HepG2 (cell line): ENCODE results near the gene HMGN4. TPM values are rescaled to one million over a fixed set of nuclear protein-coding genes. Genes with fewer than 3 reads are reported as not detected.
A peak's percentile ranks its signal among the peaks of the same experiment; 100 is the strongest.

ENCODE experiments used
- ARID2 ChIP-seq: sonication (generic); formaldehyde crosslinking; IDR thresholded peaks from 2 replicates; pipeline ENCODE4 v1.8.1; 2022; ENCODE audit warnings: mild to moderate bottlenecking, missing genetic modification reagents, borderline replicate concordance
- CBX2 ChIP-seq, 2 experiments: fragments of 200-600 bp in 1 of 2; sonication (generic); formaldehyde crosslinking in 1 of 2; IDR thresholded peaks; 2 replicates each; pipeline versions ENCODE4 v1.7.0 to v1.8.1; 2018 to 2022; ENCODE audit warnings: low read depth in 2 of 2, low read length in 1 of 2, mild to moderate bottlenecking in 1 of 2, missing genetic modification reagents in 1 of 2
- HOXA7 ChIP-seq: sonication (generic); formaldehyde crosslinking; IDR thresholded peaks from 2 replicates; pipeline ENCODE4 v1.8.1; 2022; ENCODE audit warnings: mild to moderate bottlenecking, missing genetic modification reagents, moderate library complexity
- MXI1 ChIP-seq: IDR thresholded peaks from 3 replicates; pipeline ENCODE4 v1.6.1; 2012; ENCODE audit warnings: low read depth, low read length, inconsistent platforms, borderline replicate concordance
- POGZ ChIP-seq: sonication (generic); formaldehyde crosslinking; IDR thresholded peaks from 2 replicates; pipeline ENCODE4 v1.4.0; 2020; ENCODE audit warnings: mild to moderate bottlenecking, missing genetic modification reagents
- PPARG ChIP-seq: conservative IDR thresholded peaks from 2 replicates; pipeline ENCODE4 v1.6.1; 2016; ENCODE audit warnings: missing biosample characterization, missing genetic modification reagents
- SETDB1 ChIP-seq: sonication (generic); formaldehyde crosslinking; IDR thresholded peaks from 2 replicates; pipeline ENCODE4 v1.5.1; 2020; ENCODE audit warnings: missing genetic modification reagents, mild to moderate bottlenecking, borderline replicate concordance
- ZBTB1 ChIP-seq: sonication (generic); formaldehyde crosslinking; IDR thresholded peaks from 2 replicates; pipeline ENCODE4 v1.4.0; 2020; ENCODE audit warnings: missing genetic modification reagents, borderline replicate concordance
- ZNF10 ChIP-seq: sonication (generic); formaldehyde crosslinking; IDR thresholded peaks from 2 replicates; pipeline ENCODE4 v1.4.0; 2020; ENCODE audit warnings: mild to moderate bottlenecking, low read depth, missing genetic modification reagents, borderline replicate concordance
- ZNF672 ChIP-seq: sonication (generic); formaldehyde crosslinking; IDR thresholded peaks from 2 replicates; pipeline ENCODE4 v1.8.1; 2022; ENCODE audit warnings: missing genetic modification reagents
- ZNF839 ChIP-seq: sonication (generic); formaldehyde crosslinking; IDR thresholded peaks from 2 replicates; pipeline ENCODE4 v1.4.0; 2020; ENCODE audit warnings: missing genetic modification reagents, mild to moderate bottlenecking, borderline replicate concordance
- polyA plus RNA-seq, 8 experiments: library from polyadenylated mRNA; depleted of rRNA in 3 of 8; stranded (reverse) in 7 of 8; unstranded in 1 of 8; fragments of >200 nt; fragmentation: Illumina TruSeq in 4 of 8; extraction: Trizol in 4 of 8; gene quantifications; 2 replicates each; pipeline versions ENCODE4 v1.2.1 to v1.2.3, GENCODE V29; 2011 to 2016; ENCODE audit warnings: low read depth in 4 of 8, missing spikeins in 1 of 8, mixed read lengths in 1 of 8; ENCODE audit not compliant: insufficient read depth in 1 of 8
- total RNA-seq, 5 experiments: library from RNA; depleted of rRNA; stranded (reverse); fragments of >200 nt; fragmentation: Illumina TruSeq; extraction: Trizol; gene quantifications; 2 replicates each; pipeline ENCODE4 v1.2.3, GENCODE V29; 2016; ENCODE audit warnings: low read depth in 1 of 5
- TF ChIP-seq, protein P1 (sequence below): sonication (generic); formaldehyde crosslinking; IDR thresholded peaks from 2 replicates; pipeline ENCODE4 v1.5.0; 2020; ENCODE audit warnings: missing genetic modification reagents
- TF ChIP-seq, protein P2 (sequence below): IDR thresholded peaks from 2 replicates; pipeline ENCODE4 v1.6.1; 2012; ENCODE audit warnings: inconsistent platforms
- TF ChIP-seq, protein P3 (sequence below): sonication (generic); formaldehyde crosslinking; IDR thresholded peaks from 2 replicates; pipeline ENCODE4 v1.4.0; 2020; ENCODE audit warnings: missing genetic modification reagents
- TF ChIP-seq, protein P4 (sequence below): sonication (generic); formaldehyde crosslinking; IDR thresholded peaks from 2 replicates; pipeline ENCODE4 v1.9.0; 2021; ENCODE audit warnings: missing genetic modification reagents, borderline replicate concordance
- TF ChIP-seq, protein P5 (sequence below): sonication (generic); formaldehyde crosslinking; IDR thresholded peaks from 2 replicates; pipeline ENCODE4 v1.8.0; 2022; ENCODE audit warnings: mild to moderate bottlenecking, missing genetic modification reagents, moderate library complexity
- TF ChIP-seq, protein P6 (sequence below): sonication (generic); formaldehyde crosslinking; IDR thresholded peaks from 2 replicates; pipeline ENCODE4 v1.4.0; 2020; ENCODE audit warnings: missing genetic modification reagents, mild to moderate bottlenecking, borderline replicate concordance
- TF ChIP-seq, protein P7 (sequence below): sonication (generic); formaldehyde crosslinking; IDR thresholded peaks from 2 replicates; pipeline ENCODE4 v1.4.0; 2020; ENCODE audit warnings: missing genetic modification reagents

HMGN4 gene
- total and polyA plus RNA-seq, 2 of the 13 experiments (the other 11 are each of a cell fraction or from before 2014, with no cell fraction given): 39.9 to 52.1 TPM

DNA sequence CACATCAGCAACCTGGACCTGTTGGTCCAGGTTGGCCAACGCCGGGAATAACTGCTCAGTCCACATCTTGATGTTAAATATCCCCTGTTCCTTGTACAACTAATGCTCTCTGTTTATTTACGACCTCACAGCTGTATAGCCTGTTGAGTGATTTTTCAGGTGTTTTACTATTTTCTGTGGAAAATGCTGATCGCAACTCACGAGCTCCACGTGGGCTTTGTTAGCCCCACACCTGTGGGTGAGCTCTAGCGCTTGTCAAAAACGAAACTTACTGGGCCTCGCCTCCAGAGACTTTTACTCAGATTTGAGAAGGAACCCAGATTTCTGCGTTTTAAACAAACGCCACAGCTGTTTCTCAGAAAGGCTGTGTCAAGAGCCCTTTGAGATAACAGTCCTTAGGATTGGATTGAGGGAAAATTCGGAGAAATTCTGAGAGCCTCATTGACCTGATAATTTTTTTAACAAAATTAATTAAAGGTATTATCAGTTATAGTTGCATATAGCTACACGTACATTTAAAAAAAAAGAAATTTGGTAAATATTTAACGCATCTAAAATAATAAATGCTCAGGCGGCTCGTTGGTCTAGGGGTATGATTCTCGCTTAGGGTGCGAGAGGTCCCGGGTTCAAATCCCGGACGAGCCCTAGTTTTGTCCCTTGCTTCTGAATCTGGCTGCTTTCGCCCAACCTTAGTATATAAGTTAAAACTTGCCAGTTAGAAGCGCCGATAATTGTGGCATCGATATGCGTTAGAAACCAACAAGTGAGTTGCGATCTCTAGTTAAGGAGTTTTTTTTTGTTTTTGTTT lies 16.7 kb downstream of the HMGN4 start (continued):
- TF ChIP-seq PPARG: no peak
- TF ChIP-seq, protein P1, sequence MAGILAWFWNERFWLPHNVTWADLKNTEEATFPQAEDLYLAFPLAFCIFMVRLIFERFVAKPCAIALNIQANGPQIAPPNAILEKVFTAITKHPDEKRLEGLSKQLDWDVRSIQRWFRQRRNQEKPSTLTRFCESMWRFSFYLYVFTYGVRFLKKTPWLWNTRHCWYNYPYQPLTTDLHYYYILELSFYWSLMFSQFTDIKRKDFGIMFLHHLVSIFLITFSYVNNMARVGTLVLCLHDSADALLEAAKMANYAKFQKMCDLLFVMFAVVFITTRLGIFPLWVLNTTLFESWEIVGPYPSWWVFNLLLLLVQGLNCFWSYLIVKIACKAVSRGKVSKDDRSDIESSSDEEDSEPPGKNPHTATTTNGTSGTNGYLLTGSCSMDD (CRISPR knock-in tag): no peak
- TF ChIP-seq, protein P2, sequence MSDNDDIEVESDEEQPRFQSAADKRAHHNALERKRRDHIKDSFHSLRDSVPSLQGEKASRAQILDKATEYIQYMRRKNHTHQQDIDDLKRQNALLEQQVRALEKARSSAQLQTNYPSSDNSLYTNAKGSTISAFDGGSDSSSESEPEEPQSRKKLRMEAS: peak; percentile 64
- no peak for TF ChIP-seq ZNF672 (CRISPR knock-in tag)
- TF ChIP-seq SETDB1 (CRISPR knock-in tag): no peak
- TF ChIP-seq, protein P3, sequence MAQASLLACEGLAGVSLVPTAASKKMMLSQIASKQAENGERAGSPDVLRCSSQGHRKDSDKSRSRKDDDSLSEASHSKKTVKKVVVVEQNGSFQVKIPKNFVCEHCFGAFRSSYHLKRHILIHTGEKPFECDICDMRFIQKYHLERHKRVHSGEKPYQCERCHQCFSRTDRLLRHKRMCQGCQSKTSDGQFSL (CRISPR knock-in tag): no peak
- no peak for TF ChIP-seq ZBTB1 (CRISPR knock-in tag)
- no peak for TF ChIP-seq HOXA7 (CRISPR knock-in tag)
- TF ChIP-seq, protein P4, sequence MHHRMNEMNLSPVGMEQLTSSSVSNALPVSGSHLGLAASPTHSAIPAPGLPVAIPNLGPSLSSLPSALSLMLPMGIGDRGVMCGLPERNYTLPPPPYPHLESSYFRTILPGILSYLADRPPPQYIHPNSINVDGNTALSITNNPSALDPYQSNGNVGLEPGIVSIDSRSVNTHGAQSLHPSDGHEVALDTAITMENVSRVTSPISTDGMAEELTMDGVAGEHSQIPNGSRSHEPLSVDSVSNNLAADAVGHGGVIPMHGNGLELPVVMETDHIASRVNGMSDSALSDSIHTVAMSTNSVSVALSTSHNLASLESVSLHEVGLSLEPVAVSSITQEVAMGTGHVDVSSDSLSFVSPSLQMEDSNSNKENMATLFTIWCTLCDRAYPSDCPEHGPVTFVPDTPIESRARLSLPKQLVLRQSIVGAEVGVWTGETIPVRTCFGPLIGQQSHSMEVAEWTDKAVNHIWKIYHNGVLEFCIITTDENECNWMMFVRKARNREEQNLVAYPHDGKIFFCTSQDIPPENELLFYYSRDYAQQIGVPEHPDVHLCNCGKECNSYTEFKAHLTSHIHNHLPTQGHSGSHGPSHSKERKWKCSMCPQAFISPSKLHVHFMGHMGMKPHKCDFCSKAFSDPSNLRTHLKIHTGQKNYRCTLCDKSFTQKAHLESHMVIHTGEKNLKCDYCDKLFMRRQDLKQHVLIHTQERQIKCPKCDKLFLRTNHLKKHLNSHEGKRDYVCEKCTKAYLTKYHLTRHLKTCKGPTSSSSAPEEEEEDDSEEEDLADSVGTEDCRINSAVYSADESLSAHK (CRISPR knock-in tag): no peak
- TF ChIP-seq, protein P5, sequence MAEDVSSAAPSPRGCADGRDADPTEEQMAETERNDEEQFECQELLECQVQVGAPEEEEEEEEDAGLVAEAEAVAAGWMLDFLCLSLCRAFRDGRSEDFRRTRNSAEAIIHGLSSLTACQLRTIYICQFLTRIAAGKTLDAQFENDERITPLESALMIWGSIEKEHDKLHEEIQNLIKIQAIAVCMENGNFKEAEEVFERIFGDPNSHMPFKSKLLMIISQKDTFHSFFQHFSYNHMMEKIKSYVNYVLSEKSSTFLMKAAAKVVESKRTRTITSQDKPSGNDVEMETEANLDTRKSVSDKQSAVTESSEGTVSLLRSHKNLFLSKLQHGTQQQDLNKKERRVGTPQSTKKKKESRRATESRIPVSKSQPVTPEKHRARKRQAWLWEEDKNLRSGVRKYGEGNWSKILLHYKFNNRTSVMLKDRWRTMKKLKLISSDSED (CRISPR knock-in tag): no peak
- TF ChIP-seq CBX2 (IDR thresholded peaks at IDR 0.05; ENCODE audit: low read depth, low read length): no peak
- TF ChIP-seq CBX2 (CRISPR knock-in tag; IDR thresholded peaks at IDR 0.05; ENCODE audit: low read depth): no peak
- TF ChIP-seq, protein P6, sequence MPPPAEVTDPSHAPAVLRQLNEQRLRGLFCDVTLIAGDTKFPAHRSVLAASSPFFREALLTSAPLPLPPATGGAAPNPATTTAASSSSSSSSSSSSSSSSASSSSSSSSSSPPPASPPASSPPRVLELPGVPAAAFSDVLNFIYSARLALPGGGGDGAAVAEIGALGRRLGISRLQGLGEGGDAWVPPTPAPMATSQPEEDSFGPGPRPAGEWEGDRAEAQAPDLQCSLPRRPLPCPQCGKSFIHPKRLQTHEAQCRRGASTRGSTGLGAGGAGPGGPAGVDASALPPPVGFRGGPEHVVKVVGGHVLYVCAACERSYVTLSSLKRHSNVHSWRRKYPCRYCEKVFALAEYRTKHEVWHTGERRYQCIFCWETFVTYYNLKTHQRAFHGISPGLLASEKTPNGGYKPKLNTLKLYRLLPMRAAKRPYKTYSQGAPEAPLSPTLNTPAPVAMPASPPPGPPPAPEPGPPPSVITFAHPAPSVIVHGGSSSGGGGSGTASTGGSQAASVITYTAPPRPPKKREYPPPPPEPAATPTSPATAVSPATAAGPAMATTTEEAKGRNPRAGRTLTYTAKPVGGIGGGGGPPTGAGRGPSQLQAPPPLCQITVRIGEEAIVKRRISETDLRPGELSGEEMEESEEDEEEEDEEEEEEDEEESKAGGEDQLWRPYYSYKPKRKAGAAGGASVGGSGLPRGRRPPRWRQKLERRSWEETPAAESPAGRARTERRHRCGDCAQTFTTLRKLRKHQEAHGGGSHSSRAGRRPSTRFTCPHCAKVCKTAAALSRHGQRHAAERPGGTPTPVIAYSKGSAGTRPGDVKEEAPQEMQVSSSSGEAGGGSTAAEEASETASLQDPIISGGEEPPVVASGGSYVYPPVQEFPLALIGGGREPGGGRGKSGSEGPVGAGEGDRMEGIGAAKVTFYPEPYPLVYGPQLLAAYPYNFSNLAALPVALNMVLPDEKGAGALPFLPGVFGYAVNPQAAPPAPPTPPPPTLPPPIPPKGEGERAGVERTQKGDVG (CRISPR knock-in tag): no peak; the same call in 1 of the 2 replicates
- TF ChIP-seq MXI1: no peak
- TF ChIP-seq, protein P7, sequence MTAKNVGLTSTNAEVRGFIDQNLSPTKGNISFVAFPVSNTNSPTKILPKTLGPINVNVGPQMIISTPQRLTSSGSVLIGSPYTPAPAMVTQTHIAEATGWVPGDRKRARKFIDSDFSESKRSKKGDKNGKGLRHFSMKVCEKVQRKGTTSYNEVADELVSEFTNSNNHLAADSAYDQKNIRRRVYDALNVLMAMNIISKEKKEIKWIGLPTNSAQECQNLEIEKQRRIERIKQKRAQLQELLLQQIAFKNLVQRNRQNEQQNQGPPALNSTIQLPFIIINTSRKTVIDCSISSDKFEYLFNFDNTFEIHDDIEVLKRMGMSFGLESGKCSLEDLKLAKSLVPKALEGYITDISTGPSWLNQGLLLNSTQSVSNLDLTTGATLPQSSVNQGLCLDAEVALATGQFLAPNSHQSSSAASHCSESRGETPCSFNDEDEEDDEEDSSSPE (CRISPR knock-in tag): no peak
- no peak for TF ChIP-seq ZNF839 (CRISPR knock-in tag)
- TF ChIP-seq ARID2 (CRISPR knock-in tag): no peak
- no peak for TF ChIP-seq POGZ (CRISPR knock-in tag)
- no peak for TF ChIP-seq ZNF10
